ENCODE results near the gene EFCAB12. TPM values are rescaled to one million over a fixed set of nuclear protein-coding genes. Genes with fewer than 3 reads are reported as not detected.

Gene EFCAB12
- total and polyA plus RNA-seq, 2 experiments from 2014 or later: not detected

DNA sequence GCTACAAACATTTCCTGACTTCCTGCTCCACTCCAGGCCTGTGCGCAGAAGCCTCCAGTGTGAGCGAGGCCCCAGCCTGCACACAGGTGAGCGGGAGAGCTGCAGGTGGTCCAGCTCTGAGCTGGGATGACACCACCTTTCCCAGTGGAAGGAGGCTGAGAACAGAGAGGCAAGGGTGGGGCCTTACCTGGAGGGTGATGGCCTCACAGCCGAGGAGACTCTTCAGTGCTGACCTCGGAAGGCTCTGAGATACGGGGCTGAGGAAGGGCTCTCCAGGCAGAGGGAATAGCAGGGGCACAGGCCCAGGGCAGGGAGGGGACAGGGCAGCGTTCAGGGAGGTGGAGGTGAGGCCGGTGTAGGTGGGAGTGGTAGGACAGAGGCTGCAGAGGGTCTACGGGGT lies 70.8 kb downstream of the EFCAB12 start:
- DNase-seq: no peak
- 77 to 79% methylated on average over 9 of the region's 9 CpGs for WGBS, 2 experiments (ENCODE audit: low coverage in 1 of 2, low lambda C conversion rate in 2 of 2, missing lambda C conversion rate in 2 of 2)
- no peaks in the 10 kb centered on the region for H3K36me3 ChIP-seq (ENCODE audit: low read depth)
- H3K4me1 ChIP-seq (ENCODE audit: insufficient read depth): no peaks in the 10 kb centered on the region
- H4K20me1 ChIP-seq (ENCODE audit: insufficient read depth): no peaks in the 10 kb centered on the region
- H3K27me3 ChIP-seq (replicated peaks; ENCODE audit: insufficient read depth): no peaks in the 10 kb centered on the region
- H3K79me2 ChIP-seq (ENCODE audit: insufficient read depth): no peaks in the 10 kb centered on the region
- no peaks in the 10 kb centered on the region for H3K9me2 ChIP-seq (ENCODE audit: insufficient read depth)
- TF ChIP-seq EZH2 (IDR thresholded peaks at IDR 0.05; ENCODE audit: insufficient read depth, poor library complexity, severe bottlenecking): no peak
- no peak for TF ChIP-seq EZH2phosphoT487 (IDR thresholded peaks at IDR 0.05; ENCODE audit: insufficient read depth, low read depth)
- H3K9me3 ChIP-seq (ENCODE audit: low read depth): no peaks in the 10 kb centered on the region
- H3K4me3 ChIP-seq: no peak overlapping the region
- no peak overlapping the region for H3K27ac ChIP-seq
- H2AFZ ChIP-seq: no peak overlapping the region
- no peak overlapping the region for H3K4me2 ChIP-seq (ENCODE audit: unreplicated experiment)
- no peaks in the 10 kb centered on the region for H3F3A ChIP-seq (ENCODE audit: insufficient read depth)
- in situ Hi-C loops (cut with MboI): no loop called here
- H3K9ac ChIP-seq: no peak overlapping the region

DNA sequence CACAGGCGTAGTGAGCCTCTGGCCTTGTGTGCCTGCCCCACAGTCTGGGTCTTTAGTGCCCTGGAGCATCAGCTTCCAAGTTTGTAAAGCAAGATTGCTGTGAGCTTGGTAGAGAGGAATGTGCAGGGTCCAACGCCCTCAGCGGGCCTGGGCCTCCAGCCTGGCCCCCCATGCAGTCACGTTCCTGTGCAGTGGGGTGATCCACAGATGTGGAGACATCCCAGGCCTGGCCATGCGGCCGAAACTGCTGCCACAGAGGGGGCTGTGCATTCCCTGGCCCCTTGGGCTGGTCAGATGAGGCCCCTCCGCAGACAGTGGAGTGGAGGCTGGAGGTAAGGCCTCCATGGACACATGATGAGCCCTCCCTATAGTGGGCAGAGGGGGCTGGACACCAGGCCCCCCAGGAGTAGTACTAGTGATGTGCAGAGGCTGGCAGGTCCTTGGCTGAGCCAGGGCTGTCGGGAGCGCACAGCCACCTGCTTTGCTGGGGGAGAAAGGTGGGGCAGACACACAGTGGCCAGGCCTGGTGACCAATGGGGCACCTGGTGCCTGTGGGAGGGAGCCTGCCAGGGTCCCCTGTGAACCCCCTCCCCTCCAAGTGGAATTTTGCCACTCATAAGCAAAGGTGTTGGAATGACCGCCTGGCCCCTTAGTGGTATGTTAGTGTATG lies 71.5 kb downstream of the EFCAB12 start:
- Histone ChIP-seq H4K20me1 (ENCODE audit: insufficient read depth) (no peaks in the 10 kb centered on the region), H3K27me3 (replicated peaks; ENCODE audit: insufficient read depth) (no peaks in the 10 kb centered on the region), H3K4me2 (ENCODE audit: unreplicated experiment) (no peak overlapping the region), H3K9ac (no peak overlapping the region), H3K79me2 (ENCODE audit: insufficient read depth) (no peaks in the 10 kb centered on the region), H3K9me3 (ENCODE audit: low read depth) (no peaks in the 10 kb centered on the region), H3K27ac (no peak overlapping the region), H3K36me3 (ENCODE audit: low read depth) (no peaks in the 10 kb centered on the region), H3K9me2 (ENCODE audit: insufficient read depth) (no peaks in the 10 kb centered on the region), H3F3A (ENCODE audit: insufficient read depth) (no peaks in the 10 kb centered on the region), H3K4me1 (ENCODE audit: insufficient read depth) (no peaks in the 10 kb centered on the region), H3K4me3 (no peak overlapping the region), H2AFZ (no peak overlapping the region)
- 63 to 71% methylated on average over 9 to 10 of the region's 10 CpGs for WGBS, 2 experiments (ENCODE audit: low coverage in 1 of 2, low lambda C conversion rate in 2 of 2, missing lambda C conversion rate in 2 of 2)
- no peak for DNase-seq
- no peak for TF ChIP-seq EZH2phosphoT487 (IDR thresholded peaks at IDR 0.05; ENCODE audit: insufficient read depth, low read depth)
- no peak for TF ChIP-seq EZH2 (IDR thresholded peaks at IDR 0.05; ENCODE audit: insufficient read depth, poor library complexity, severe bottlenecking)
- in situ Hi-C loops (cut with MboI): no loop called here

DNA sequence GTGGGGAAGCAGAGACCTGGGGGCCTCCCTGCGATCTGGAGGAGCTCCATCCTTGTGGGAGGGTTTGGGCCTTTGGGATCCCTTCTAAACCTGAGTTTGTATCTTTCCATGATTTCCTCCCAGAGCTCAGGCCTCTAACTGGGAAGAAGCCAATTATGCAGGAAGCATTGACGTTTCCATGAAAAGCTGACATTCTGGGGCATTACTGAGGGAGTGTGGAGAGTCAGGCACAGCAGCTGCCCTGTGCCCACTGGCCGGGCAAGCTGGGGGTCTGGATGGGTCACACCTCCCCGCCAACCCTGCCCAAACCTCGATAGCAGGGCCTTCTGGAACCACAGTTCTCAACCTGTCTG lies 74.9 kb downstream of the EFCAB12 start:
- TF ChIP-seq EZH2phosphoT487 (IDR thresholded peaks at IDR 0.05; ENCODE audit: insufficient read depth, low read depth) (no peak), EZH2 (IDR thresholded peaks at IDR 0.05; ENCODE audit: insufficient read depth, poor library complexity, severe bottlenecking) (no peak)
- no peaks in the 10 kb centered on the region for H3F3A ChIP-seq (ENCODE audit: insufficient read depth)
- H3K79me2 ChIP-seq (ENCODE audit: insufficient read depth): no peaks in the 10 kb centered on the region
- 46 to 55% methylated on average over 5 of the region's 5 CpGs for WGBS, 2 experiments (ENCODE audit: low coverage in 1 of 2, low lambda C conversion rate in 2 of 2, missing lambda C conversion rate in 2 of 2)
- DNase-seq: no peak
- H3K9me2 ChIP-seq (ENCODE audit: insufficient read depth): no peaks in the 10 kb centered on the region
- no peaks in the 10 kb centered on the region for H3K36me3 ChIP-seq (ENCODE audit: low read depth)
- no peaks in the 10 kb centered on the region for H4K20me1 ChIP-seq (ENCODE audit: insufficient read depth)
- H3K4me1 ChIP-seq (ENCODE audit: insufficient read depth): no peaks in the 10 kb centered on the region
- no peak overlapping the region for H2AFZ ChIP-seq
- H3K27ac ChIP-seq: no peak overlapping the region
- no peak overlapping the region for H3K9ac ChIP-seq
- H3K4me3 ChIP-seq: no peak overlapping the region
- in situ Hi-C loops (cut with MboI): no loop called here
- H3K9me3 ChIP-seq (ENCODE audit: low read depth): no peaks in the 10 kb centered on the region
- no peaks in the 10 kb centered on the region for H3K27me3 ChIP-seq (replicated peaks; ENCODE audit: insufficient read depth)
- no peak overlapping the region for H3K4me2 ChIP-seq (ENCODE audit: unreplicated experiment)

DNA sequence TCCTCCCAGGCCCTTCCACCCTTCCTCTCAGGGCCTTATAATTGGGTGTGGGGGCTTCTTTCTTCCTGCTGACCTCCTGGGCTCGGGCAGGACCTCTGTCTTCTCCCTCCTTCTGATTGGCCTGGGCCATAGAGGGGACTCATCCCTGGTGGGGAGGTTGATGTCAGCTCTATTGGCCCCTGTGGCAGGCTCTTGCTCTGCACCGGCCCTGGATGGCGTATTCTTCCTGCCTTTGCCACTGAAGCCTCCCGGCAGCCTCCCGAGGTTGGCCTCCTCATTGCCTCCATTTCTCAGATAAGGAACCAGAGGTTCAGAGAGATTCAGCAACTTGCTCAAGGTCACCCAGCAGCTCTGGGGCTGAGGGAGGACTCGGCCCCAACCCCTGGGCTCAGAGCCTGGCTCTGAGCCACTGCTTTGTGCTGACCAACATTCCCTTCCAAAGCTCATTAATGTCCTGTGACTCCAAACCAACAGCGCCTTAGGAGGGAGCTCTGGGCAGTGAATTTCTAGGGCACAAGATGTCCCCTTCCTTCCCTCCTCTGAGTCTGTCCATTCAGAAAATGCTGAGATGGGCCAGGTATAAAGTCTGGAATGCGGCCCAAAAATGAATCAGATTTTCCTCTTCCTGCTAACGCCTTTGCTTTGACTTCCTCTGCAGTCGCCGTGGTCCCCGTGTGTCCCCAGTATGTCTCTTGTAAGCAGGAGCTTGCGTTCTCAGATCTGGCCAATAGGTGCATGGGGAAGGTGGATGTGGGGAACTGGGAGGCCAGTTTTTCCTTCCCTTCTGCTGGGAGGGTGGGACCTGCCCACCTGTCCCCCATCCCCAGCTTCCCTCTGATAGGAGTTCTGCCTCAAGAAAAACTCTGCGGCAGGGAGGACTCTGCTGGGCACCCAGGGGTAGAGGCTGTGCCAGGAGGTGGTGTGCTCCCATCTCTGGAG lies 75.5 kb downstream of the EFCAB12 start:
- no peaks in the 10 kb centered on the region for H3K9me2 ChIP-seq (ENCODE audit: insufficient read depth)
- H2AFZ ChIP-seq: no peak overlapping the region
- no peak overlapping the region for H3K27ac ChIP-seq

More for the DNA sequence above, 75.5 kb downstream of the EFCAB12 start:
- Histone ChIP-seq H4K20me1 (ENCODE audit: insufficient read depth) (no peaks in the 10 kb centered on the region), H3K4me1 (ENCODE audit: insufficient read depth) (no peaks in the 10 kb centered on the region), H3K9ac (no peak overlapping the region), H3K4me3 (no peak overlapping the region), H3K9me3 (ENCODE audit: low read depth) (no peaks in the 10 kb centered on the region), H3K27me3 (replicated peaks; ENCODE audit: insufficient read depth) (no peaks in the 10 kb centered on the region), H3K36me3 (ENCODE audit: low read depth) (no peaks in the 10 kb centered on the region), H3F3A (ENCODE audit: insufficient read depth) (no peaks in the 10 kb centered on the region), H3K79me2 (ENCODE audit: insufficient read depth) (no peaks in the 10 kb centered on the region), H3K4me2 (ENCODE audit: unreplicated experiment) (no peak overlapping the region)
- TF ChIP-seq EZH2 (IDR thresholded peaks at IDR 0.05; ENCODE audit: insufficient read depth, poor library complexity, severe bottlenecking) (no peak), EZH2phosphoT487 (IDR thresholded peaks at IDR 0.05; ENCODE audit: insufficient read depth, low read depth) (no peak)
- in situ Hi-C loops (cut with MboI): no loop called here
- no peak for DNase-seq
- WGBS, 2 experiments (ENCODE audit: low coverage in 1 of 2, low lambda C conversion rate in 2 of 2, missing lambda C conversion rate in 2 of 2): 62 to 65% methylated on average over 13 to 14 of the region's 14 CpGs
